Measurements from ENCODE around the gene EVX2. TPM values are rescaled to one million over a fixed set of nuclear protein-coding genes. Genes with fewer than 3 reads are reported as not detected.

EVX2 gene
- total and polyA plus RNA-seq, 8 donors: not detected

- no peak for ATAC-seq
- intact Hi-C loops (cut with DNase I): no loop called here
- no peak for TF ChIP-seq CTCF (IDR thresholded peaks at IDR 0.05)
Measured at GRCh38 chr2:176039375-176039774, 44.4 kb downstream of the EVX2 start.

GRCh38 chr2:176038694-176039093, 45.1 kb downstream of the EVX2 start:
- Histone ChIP-seq H3K4me1 (no peaks in the 10 kb centered on the region), H3K27me3 (peaks cover 0 to 20% of the 10 kb centered on the region in 2 donors), H3K27ac (no peak overlapping the region), H3K36me3 (no peaks in the 10 kb centered on the region), H3K9me3 (no peaks in the 10 kb centered on the region), H3K4me3 (no peak overlapping the region)
- no peak for TF ChIP-seq CTCF (IDR thresholded peaks at IDR 0.05)
- no peak for DNase-seq
- no peak for ATAC-seq
- intact Hi-C loops (cut with DNase I): no loop called here

More at GRCh38 chr2:176039375-176039774, 44.4 kb downstream of the EVX2 start:
- no peaks in the 10 kb centered on the region for H3K4me1 ChIP-seq
- H3K36me3 ChIP-seq: no peaks in the 10 kb centered on the region
- H3K4me3 ChIP-seq: no peak overlapping the region
- no peaks in the 10 kb centered on the region for H3K9me3 ChIP-seq
- no peak for DNase-seq
- H3K27ac ChIP-seq: no peak overlapping the region
- H3K27me3 ChIP-seq: peaks cover 0 to 22% of the 10 kb centered on the region in 2 donors

- no peak for TF ChIP-seq CTCF (IDR thresholded peaks at IDR 0.05)
- intact Hi-C loops (cut with DNase I): no loop called here
Measured at GRCh38 chr2:176035013-176035691, 48.6 kb downstream of the EVX2 start.

GRCh38 chr2:176027806-176028205, 56.0 kb downstream of the EVX2 start:
- no peaks in the 10 kb centered on the region for H3K4me1 ChIP-seq
- no peak overlapping the region for H3K27ac ChIP-seq
- TF ChIP-seq CTCF (IDR thresholded peaks at IDR 0.05): no peak
- DNase-seq: no peak
- ATAC-seq: no peak
- H3K9me3 ChIP-seq: no peaks in the 10 kb centered on the region
- H3K4me3 ChIP-seq: no peak overlapping the region
- no peaks in the 10 kb centered on the region for H3K36me3 ChIP-seq
- peaks cover 0 to 73% of the 10 kb centered on the region in 2 donors for H3K27me3 ChIP-seq
- intact Hi-C loops (cut with DNase I): no loop called here

More at GRCh38 chr2:176035013-176035691, 48.6 kb downstream of the EVX2 start:
- H3K27ac ChIP-seq: no peak overlapping the region
- no peaks in the 10 kb centered on the region for H3K9me3 ChIP-seq
- H3K36me3 ChIP-seq: no peaks in the 10 kb centered on the region
- H3K4me1 ChIP-seq: no peaks in the 10 kb centered on the region
- H3K27me3 ChIP-seq: peaks cover 0 to 31% of the 10 kb centered on the region in 2 donors
- ATAC-seq (no peak), DNase-seq (no peak)
- H3K4me3 ChIP-seq: no peak overlapping the region

Other genes starting within 250 kb of the EVX2 start
- 10 to 100 TPM; 38.0 to 38.7 TPM for gene LNPK, start 81.7 kb downstream of the EVX2 start, total RNA-seq
- gene LNPK, start 81.7 kb downstream of the EVX2 start, polyA plus RNA-seq (ENCODE audit: insufficient read length in 6 of 6): 10 to 100 TPM; 39.7 to 47.9 (median 42.9) TPM
- gene HOXD13, start 8.8 kb upstream of the EVX2 start, total RNA-seq: not detected
- not detected for gene HOXD13, start 8.8 kb upstream of the EVX2 start, polyA plus RNA-seq (ENCODE audit: insufficient read length in 6 of 6)
- gene HOXD12, start 15.8 kb upstream of the EVX2 start, total RNA-seq: not detected
- not detected for gene HOXD12, start 15.8 kb upstream of the EVX2 start, polyA plus RNA-seq (ENCODE audit: insufficient read length in 6 of 6)
- not detected for gene HOXD11, start 23.3 kb upstream of the EVX2 start, total RNA-seq
- gene HOXD11, start 23.3 kb upstream of the EVX2 start, polyA plus RNA-seq (ENCODE audit: insufficient read length in 6 of 6): under 1 TPM in 3 of 6 donors, not detected in 3; 0.21 to 0.51 (median 0.25) TPM
- under 1 TPM in 1 of 2 donors, not detected in 1; 0.31 TPM for gene HOXD10, start 32.8 kb upstream of the EVX2 start, total RNA-seq
- gene HOXD10, start 32.8 kb upstream of the EVX2 start, polyA plus RNA-seq (ENCODE audit: insufficient read length in 6 of 6): 1 to 10 TPM in 1 of 6 donors, under 1 TPM in 4, not detected in 1; 0.36 to 1.5 (median 0.48) TPM
- gene HOXD9, start 38.8 kb upstream of the EVX2 start, total RNA-seq: 1 to 10 TPM in 1 of 2 donors, under 1 TPM in 1; 0.29 to 1.1 TPM
- gene HOXD9, start 38.8 kb upstream of the EVX2 start, polyA plus RNA-seq (ENCODE audit: insufficient read length in 6 of 6): 1 to 10 TPM in 3 of 6 donors, under 1 TPM in 3; 0.48 to 1.7 (median 1.1) TPM
- gene HOXD8, start 45.7 kb upstream of the EVX2 start, total RNA-seq: 1 to 10 TPM in 1 of 2 donors, under 1 TPM in 1; 0.32 to 2.1 TPM
- 1 to 10 TPM; 1.1 to 2.9 (median 2.0) TPM for gene HOXD8, start 45.7 kb upstream of the EVX2 start, polyA plus RNA-seq (ENCODE audit: insufficient read length in 6 of 6)
- gene HOXD4, start 67.6 kb upstream of the EVX2 start, total RNA-seq: under 1 TPM; 0.17 to 0.68 TPM
- under 1 TPM; 0.34 to 0.99 (median 0.68) TPM for gene HOXD4, start 67.6 kb upstream of the EVX2 start, polyA plus RNA-seq (ENCODE audit: insufficient read length in 6 of 6)
- gene HOXD3, start 73.3 kb upstream of the EVX2 start, total RNA-seq: 1 to 10 TPM in 1 of 2 donors, not detected in 1; 1.0 TPM
- gene HOXD3, start 73.3 kb upstream of the EVX2 start, polyA plus RNA-seq (ENCODE audit: insufficient read length in 6 of 6): under 1 TPM; 0.15 to 0.68 (median 0.40) TPM
- gene HOXD1, start 104.7 kb upstream of the EVX2 start, total RNA-seq: 1 to 10 TPM; 1.9 to 5.9 TPM
- 1 to 10 TPM in 5 of 6 donors, under 1 TPM in 1; 0.35 to 2.5 (median 1.8) TPM for gene HOXD1, start 104.7 kb upstream of the EVX2 start, polyA plus RNA-seq (ENCODE audit: insufficient read length in 6 of 6)
- 10 to 100 TPM; 18.1 to 23.6 TPM for gene MTX2, start 185.5 kb upstream of the EVX2 start, total RNA-seq
- gene MTX2, start 185.5 kb upstream of the EVX2 start, polyA plus RNA-seq (ENCODE audit: insufficient read length in 6 of 6): 10 to 100 TPM; 51.5 to 61.9 (median 53.9) TPM

Measured in left lung (tissue), 10 donors.